ENCODE measurements around the gene TRIP13. TPM values are rescaled to one million over a fixed set of nuclear protein-coding genes. Genes with fewer than 3 reads are reported as not detected.

The TRIP13 gene
- total RNA-seq, 1 experiment from 2014 or later = 45.9 TPM

DNA sequence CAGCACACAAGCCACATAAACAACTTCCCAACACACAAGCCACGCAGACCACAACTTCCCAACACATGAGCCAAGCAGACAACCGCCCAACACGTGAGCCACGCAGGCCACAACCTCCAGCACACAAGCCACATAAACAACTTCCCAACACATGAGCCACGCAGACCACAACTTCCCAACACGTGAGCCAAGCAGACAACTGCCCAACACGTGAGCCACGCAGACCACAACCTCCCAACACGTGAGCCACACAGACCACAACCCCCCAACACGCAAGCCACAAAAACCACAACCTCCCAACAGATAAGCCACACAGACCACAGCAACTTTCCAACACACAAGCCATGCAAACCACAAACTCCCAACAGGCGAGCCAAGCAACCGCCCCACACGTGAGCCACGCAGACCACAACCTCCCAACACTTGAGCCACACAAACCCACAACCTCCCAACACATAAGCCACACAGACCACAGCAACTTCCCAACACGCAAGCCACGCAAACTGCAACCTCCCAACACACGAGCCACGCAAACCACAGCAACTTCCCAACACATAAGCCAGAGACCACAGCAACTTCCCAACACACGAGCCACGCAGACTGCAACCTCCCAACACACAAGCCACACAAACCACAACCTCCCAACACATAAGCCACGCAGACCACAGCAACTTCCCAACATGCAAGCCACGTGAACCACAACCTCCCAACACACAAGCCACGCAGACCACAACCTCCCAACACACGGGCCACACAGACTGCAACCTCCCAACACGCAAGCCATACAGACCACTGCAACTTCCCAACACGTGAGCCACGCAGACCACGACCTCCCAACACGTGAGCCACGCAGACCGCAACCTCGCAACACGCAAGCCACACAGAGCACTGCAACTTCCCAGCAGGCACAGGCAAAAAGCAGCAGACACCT is 10.2 kb upstream of the TRIP13 start:
- Histone ChIP-seq H3K36me3 (ENCODE audit: control insufficient read depth, insufficient read depth, low read length) (peaks cover 11% of the 10 kb centered on the region), H3K9me3 (ENCODE audit: control insufficient read depth, insufficient read depth, low read depth, low read length) (no peaks in the 10 kb centered on the region), H3K4me3 (ENCODE audit: low read depth in 2 of 2, low read length in 2 of 2) (no peak overlapping the region), H3K27me3 (ENCODE audit: control insufficient read depth, insufficient read depth, low read length) (no peaks in the 10 kb centered on the region), H3K4me1 (ENCODE audit: control insufficient read depth, insufficient read depth, low read length) (no peaks in the 10 kb centered on the region), H3K27ac (ENCODE audit: low read length) (no peak overlapping the region)
- ATAC-seq (no peak), DNase-seq (ENCODE audit: low read depth, low spot score) (no peak)
- no TSS peak for BruUV-seq (replicated peaks)
- TF ChIP-seq SIN3A (IDR thresholded peaks at IDR 0.05; ENCODE audit: borderline replicate concordance, insufficient read depth, low read depth, low read length) (no peak), TCF7L2 (IDR thresholded peaks at IDR 0.05; ENCODE audit: low read depth, low read length) (no peak), POLR2AphosphoS5 (IDR thresholded peaks at IDR 0.05; ENCODE audit: low read depth, low read length) (no peak)
- TF ChIP-seq, protein P1, sequence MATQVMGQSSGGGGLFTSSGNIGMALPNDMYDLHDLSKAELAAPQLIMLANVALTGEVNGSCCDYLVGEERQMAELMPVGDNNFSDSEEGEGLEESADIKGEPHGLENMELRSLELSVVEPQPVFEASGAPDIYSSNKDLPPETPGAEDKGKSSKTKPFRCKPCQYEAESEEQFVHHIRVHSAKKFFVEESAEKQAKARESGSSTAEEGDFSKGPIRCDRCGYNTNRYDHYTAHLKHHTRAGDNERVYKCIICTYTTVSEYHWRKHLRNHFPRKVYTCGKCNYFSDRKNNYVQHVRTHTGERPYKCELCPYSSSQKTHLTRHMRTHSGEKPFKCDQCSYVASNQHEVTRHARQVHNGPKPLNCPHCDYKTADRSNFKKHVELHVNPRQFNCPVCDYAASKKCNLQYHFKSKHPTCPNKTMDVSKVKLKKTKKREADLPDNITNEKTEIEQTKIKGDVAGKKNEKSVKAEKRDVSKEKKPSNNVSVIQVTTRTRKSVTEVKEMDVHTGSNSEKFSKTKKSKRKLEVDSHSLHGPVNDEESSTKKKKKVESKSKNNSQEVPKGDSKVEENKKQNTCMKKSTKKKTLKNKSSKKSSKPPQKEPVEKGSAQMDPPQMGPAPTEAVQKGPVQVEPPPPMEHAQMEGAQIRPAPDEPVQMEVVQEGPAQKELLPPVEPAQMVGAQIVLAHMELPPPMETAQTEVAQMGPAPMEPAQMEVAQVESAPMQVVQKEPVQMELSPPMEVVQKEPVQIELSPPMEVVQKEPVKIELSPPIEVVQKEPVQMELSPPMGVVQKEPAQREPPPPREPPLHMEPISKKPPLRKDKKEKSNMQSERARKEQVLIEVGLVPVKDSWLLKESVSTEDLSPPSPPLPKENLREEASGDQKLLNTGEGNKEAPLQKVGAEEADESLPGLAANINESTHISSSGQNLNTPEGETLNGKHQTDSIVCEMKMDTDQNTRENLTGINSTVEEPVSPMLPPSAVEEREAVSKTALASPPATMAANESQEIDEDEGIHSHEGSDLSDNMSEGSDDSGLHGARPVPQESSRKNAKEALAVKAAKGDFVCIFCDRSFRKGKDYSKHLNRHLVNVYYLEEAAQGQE (IDR thresholded peaks at IDR 0.05; ENCODE audit: insufficient read depth in 1 of 2, low read depth in 2 of 2, low read length in 1 of 2) = no peak
- TF ChIP-seq, protein P2, sequence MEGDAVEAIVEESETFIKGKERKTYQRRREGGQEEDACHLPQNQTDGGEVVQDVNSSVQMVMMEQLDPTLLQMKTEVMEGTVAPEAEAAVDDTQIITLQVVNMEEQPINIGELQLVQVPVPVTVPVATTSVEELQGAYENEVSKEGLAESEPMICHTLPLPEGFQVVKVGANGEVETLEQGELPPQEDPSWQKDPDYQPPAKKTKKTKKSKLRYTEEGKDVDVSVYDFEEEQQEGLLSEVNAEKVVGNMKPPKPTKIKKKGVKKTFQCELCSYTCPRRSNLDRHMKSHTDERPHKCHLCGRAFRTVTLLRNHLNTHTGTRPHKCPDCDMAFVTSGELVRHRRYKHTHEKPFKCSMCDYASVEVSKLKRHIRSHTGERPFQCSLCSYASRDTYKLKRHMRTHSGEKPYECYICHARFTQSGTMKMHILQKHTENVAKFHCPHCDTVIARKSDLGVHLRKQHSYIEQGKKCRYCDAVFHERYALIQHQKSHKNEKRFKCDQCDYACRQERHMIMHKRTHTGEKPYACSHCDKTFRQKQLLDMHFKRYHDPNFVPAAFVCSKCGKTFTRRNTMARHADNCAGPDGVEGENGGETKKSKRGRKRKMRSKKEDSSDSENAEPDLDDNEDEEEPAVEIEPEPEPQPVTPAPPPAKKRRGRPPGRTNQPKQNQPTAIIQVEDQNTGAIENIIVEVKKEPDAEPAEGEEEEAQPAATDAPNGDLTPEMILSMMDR (IDR thresholded peaks at IDR 0.05) = no peak
- intact Hi-C loops (cut with micrococcal nuclease; ENCODE audit: unreplicated experiment) = no loop called here
- ChIA-PET CTCF (no interaction called here), POLR2A (no interaction called here)
- in situ Hi-C loops (cut with HindIII; ENCODE audit: low pct_unique_long_range_greater_than_20kb, low sequenced_read_pairs) = no loop called here

DNA sequence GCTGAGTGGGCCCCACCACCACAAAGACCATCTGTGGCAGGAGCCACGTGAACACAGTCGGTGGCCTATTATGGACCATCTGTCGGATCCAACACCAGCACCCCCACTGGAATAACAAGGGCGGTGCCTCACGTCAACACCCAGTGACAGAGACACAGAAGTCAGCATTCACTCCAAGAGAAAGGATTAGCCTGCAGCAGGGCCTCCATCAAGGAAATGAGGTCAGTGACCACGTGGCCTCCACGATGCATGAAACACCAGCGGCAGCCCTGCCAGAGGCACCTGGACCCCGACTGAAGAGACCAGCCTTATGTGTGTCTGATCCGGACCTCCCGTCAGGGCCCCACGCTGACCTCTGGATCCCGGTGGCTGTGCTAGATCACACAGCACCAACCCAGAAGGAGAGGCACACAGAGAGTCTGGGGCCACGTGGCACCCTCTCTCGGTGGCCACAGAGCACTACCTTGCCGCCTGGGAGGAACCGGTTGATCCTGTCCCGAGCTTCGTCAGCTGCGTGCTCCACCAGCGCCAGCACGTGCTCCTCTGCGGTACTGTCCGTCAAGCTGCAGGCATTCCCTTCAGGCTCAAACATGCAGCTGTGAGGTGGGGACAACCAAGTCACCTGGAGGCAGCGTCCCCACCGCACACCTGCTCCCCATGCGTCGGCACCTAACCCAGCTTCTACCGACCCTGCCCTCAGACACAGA is 9.1 kb upstream of the TRIP13 start:
- Histone ChIP-seq H3K36me3 (ENCODE audit: control insufficient read depth, insufficient read depth, low read length) (peaks cover 14% of the 10 kb centered on the region), H3K27ac (ENCODE audit: low read length) (no peak overlapping the region), H3K4me3 (ENCODE audit: low read depth in 2 of 2, low read length in 2 of 2) (no peak overlapping the region), H3K27me3 (ENCODE audit: control insufficient read depth, insufficient read depth, low read length) (no peaks in the 10 kb centered on the region), H3K9me3 (ENCODE audit: control insufficient read depth, insufficient read depth, low read depth, low read length) (no peaks in the 10 kb centered on the region), H3K4me1 (ENCODE audit: control insufficient read depth, insufficient read depth, low read length) (no peaks in the 10 kb centered on the region)
- DNase-seq (ENCODE audit: low read depth, low spot score) = no peak
- BruUV-seq (replicated peaks) = no TSS peak
- ChIA-PET POLR2A (no interaction called here), CTCF (no interaction called here)
- intact Hi-C loops (cut with micrococcal nuclease; ENCODE audit: unreplicated experiment) (no loop called here), in situ Hi-C loops (cut with HindIII; ENCODE audit: low pct_unique_long_range_greater_than_20kb, low sequenced_read_pairs) (no loop called here)
- no peak for TF ChIP-seq POLR2AphosphoS5 (IDR thresholded peaks at IDR 0.05; ENCODE audit: low read depth, low read length)
- TF ChIP-seq SIN3A (IDR thresholded peaks at IDR 0.05; ENCODE audit: borderline replicate concordance, insufficient read depth, low read depth, low read length) = no peak
- TF ChIP-seq, protein P1 (IDR thresholded peaks at IDR 0.05; ENCODE audit: insufficient read depth in 1 of 2, low read depth in 2 of 2, low read length in 1 of 2) = no peak
- TF ChIP-seq, protein P2 (IDR thresholded peaks at IDR 0.05) = no peak
- TF ChIP-seq TCF7L2 (IDR thresholded peaks at IDR 0.05; ENCODE audit: low read depth, low read length) = no peak
- ATAC-seq = no peak

Data from Panc1 (cell line).